ENCODE results near the gene GPR3. TPM values are rescaled to one million over a fixed set of nuclear protein-coding genes. Genes with fewer than 3 reads are reported as not detected.

GPR3 gene
- total and polyA plus RNA-seq, 2 of the 13 experiments (the other 11 are each of a cell fraction or from before 2014, with no cell fraction given) = 1.00 to 2.6 TPM

DNA sequence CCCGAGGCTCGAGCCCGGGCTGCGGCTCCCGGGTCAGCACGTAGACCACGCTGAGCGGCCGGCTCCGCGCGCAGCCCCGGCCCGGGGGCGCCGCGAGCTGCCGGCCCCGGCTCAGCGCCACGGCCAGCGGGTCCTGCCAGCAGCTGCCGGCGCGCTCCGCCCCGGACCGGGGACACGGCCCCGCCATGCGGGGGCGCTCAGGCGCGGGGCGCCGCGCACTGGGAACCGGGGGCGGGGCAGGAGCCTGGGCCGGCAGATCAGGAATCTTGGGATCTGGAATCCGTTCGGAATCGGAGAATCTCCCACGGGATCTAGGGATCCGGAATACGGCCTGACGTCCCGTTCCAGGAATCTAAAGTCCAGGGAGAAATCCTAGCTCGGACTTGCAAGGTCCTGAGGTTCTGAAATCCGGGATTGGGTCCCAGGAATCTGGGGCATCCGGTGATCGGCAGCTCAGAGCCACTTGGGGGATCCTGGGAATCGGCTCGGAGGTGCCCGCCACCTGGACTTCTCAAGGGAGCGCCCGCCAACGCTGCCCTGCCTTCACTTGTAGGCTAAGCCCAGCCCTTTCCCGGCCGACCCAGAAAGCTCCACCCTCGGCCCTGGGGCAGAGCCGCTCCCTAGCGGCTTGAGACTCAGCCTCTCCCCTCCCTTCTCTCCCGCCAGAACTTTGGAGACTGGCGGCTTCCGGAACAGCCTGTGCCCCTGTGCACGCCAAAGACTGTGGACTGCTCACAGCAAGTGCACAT, 25.8 kb upstream of the GPR3 start, which contains the start of gene MAP3K6:
MAP3K6 (minus strand) TSS at position 551 of the 749 bp plus-strand sequence; CDS start at position 187, 364 bp downstream.
- H3K9me3 ChIP-seq (ENCODE audit: low read length) = no peaks in the 10 kb centered on the region
- H3K79me2 ChIP-seq (ENCODE audit: insufficient read depth, low read length) = no peaks in the 10 kb centered on the region
- H2AFZ ChIP-seq (ENCODE audit: low read length) = peak within 1 kb of the TSS; percentile 91
- H3K4me3 ChIP-seq (replicated peaks in 1 of 3; ENCODE audit: insufficient read depth in 1 of 3, low read depth in 2 of 3, low read length in 3 of 3) = peak within 1 kb of the TSS; percentile 64 to 84 (median 84)
- ChIA-PET CTCF (ENCODE audit: low intra/inter-chr PET ratio, low total read pairs) (interaction anchor here (1.1 kb wide), 1 partner anchor 21 kb away, joined by 3 read pairs; no protein-coding TSS in a partner anchor), POLR2A (interaction anchor here (0.8 to 3.2 kb wide), 9 partner anchors 15 to 407 kb away, joined by 3 to 20 read pairs (median 6); partner anchors contain the start of genes FAM76A, IFI6, SLC9A1 and STX12)
- FAIRE-seq (peak; percentile 26), ATAC-seq (peak; percentile 72), DNase-seq (ENCODE audit: low spot score) (no peak)
- H3K4me2 ChIP-seq (ENCODE audit: low read depth, low read length) = peak within 1 kb of the TSS; percentile 84
- intact Hi-C loops (cut with micrococcal nuclease; ENCODE audit: unreplicated experiment) (no loop called here), in situ Hi-C loops (cut with HindIII; ENCODE audit: extremely low pct_ligation_motif_present, low pct_unique_long_range_greater_than_20kb) (no loop called here)
- H3K4me1 ChIP-seq (ENCODE audit: insufficient read depth, low read length) = peaks cover 27% of the 10 kb centered on the region
- H3K36me3 ChIP-seq (replicated peaks in 1 of 2; ENCODE audit: control insufficient read depth in 1 of 2, insufficient read depth in 2 of 2, low read length in 2 of 2) = no peaks in the 10 kb centered on the region
- peaks cover 3 to 16% of the 10 kb centered on the region in 2 experiments; a peak in 3 of 5 replicates for H3K27me3 ChIP-seq (ENCODE audit: control insufficient read depth in 1 of 2, insufficient read depth in 2 of 2, low read length in 2 of 2)
- H4K20me1 ChIP-seq (ENCODE audit: insufficient read depth, low read length) = no peaks in the 10 kb centered on the region
- no TSS peak for BruUV-seq (replicated peaks)
- H3K9ac ChIP-seq (ENCODE audit: insufficient read depth, low read depth, low read length) = peak within 1 kb of the TSS; percentile 66
- H3K27ac ChIP-seq (ENCODE audit: extremely low read length, insufficient read depth, low read length) = peak within 1 kb of the TSS; percentile 33
- WGBS (ENCODE audit: low lambda C conversion rate) = 0% methylated on average over 2 of the region's 67 CpGs
- TF ChIP-seq KLF11 (CRISPR knock-in tag; IDR thresholded peaks at IDR 0.05) (no peak), ZNF264 (CRISPR knock-in tag; IDR thresholded peaks at IDR 0.05) (no peak), ATM (IDR thresholded peaks at IDR 0.05; ENCODE audit: borderline replicate concordance) (no peak), ZKSCAN1 (IDR thresholded peaks at IDR 0.05; ENCODE audit: low read length) (no peak), RORA (CRISPR knock-in tag; IDR thresholded peaks at IDR 0.05) (no peak), ZNF850 (CRISPR knock-in tag; conservative IDR thresholded peaks at IDR 0.05) (no peak), ZNF160 (CRISPR knock-in tag; IDR thresholded peaks at IDR 0.05) (no peak), ZNF777 (CRISPR knock-in tag; IDR thresholded peaks at IDR 0.05) (no peak), ZNF230 (CRISPR knock-in tag; IDR thresholded peaks at IDR 0.05) (no peak), FUBP1 (CRISPR knock-in tag; IDR thresholded peaks at IDR 0.05; ENCODE audit: borderline replicate concordance) (no peak), HOXA5 (CRISPR knock-in tag; IDR thresholded peaks at IDR 0.05) (no peak), ATAD3A (CRISPR knock-in tag; IDR thresholded peaks at IDR 0.05) (no peak), ZFP37 (CRISPR knock-in tag; IDR thresholded peaks at IDR 0.05; ENCODE audit: borderline replicate concordance) (no peak), NFYB (CRISPR knock-in tag; IDR thresholded peaks at IDR 0.05) (no peak), TBL1XR1 (IDR thresholded peaks at IDR 0.05; ENCODE audit: borderline replicate concordance, low read length, partially characterized antibody) (peak; percentile 23), ZNF720 (CRISPR knock-in tag; IDR thresholded peaks at IDR 0.05) (no peak), SPEN (CRISPR knock-in tag; IDR thresholded peaks at IDR 0.05; ENCODE audit: low read depth) (no peak), CC2D1A (CRISPR knock-in tag; IDR thresholded peaks at IDR 0.05) (no peak)
- TF ChIP-seq, protein P1, sequence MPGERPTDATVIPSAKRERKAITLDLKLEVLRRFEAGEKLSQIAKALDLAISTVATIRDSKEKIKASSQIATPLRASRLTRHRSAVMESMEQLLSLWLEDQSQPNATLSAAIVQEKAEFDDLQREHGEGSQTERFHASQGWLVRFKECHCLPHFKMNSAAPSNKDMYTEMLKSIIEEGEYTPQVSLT (CRISPR knock-in tag; IDR thresholded peaks at IDR 0.05; ENCODE audit: borderline replicate concordance, low read depth) = no peak
- TF ChIP-seq, protein P2, sequence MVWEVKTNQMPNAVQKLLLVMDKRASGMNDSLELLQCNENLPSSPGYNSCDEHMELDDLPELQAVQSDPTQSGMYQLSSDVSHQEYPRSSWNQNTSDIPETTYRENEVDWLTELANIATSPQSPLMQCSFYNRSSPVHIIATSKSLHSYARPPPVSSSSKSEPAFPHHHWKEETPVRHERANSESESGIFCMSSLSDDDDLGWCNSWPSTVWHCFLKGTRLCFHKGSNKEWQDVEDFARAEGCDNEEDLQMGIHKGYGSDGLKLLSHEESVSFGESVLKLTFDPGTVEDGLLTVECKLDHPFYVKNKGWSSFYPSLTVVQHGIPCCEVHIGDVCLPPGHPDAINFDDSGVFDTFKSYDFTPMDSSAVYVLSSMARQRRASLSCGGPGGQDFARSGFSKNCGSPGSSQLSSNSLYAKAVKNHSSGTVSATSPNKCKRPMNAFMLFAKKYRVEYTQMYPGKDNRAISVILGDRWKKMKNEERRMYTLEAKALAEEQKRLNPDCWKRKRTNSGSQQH (CRISPR knock-in tag; IDR thresholded peaks at IDR 0.05; ENCODE audit: low read depth) = no peak
- TF ChIP-seq, protein P3, sequence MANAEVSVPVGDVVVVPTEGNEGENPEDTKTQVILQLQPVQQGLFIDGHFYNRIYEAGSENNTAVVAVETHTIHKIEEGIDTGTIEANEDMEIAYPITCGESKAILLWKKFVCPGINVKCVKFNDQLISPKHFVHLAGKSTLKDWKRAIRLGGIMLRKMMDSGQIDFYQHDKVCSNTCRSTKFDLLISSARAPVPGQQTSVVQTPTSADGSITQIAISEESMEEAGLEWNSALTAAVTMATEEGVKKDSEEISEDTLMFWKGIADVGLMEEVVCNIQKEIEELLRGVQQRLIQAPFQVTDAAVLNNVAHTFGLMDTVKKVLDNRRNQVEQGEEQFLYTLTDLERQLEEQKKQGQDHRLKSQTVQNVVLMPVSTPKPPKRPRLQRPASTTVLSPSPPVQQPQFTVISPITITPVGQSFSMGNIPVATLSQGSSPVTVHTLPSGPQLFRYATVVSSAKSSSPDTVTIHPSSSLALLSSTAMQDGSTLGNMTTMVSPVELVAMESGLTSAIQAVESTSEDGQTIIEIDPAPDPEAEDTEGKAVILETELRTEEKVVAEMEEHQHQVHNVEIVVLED (CRISPR knock-in tag; IDR thresholded peaks at IDR 0.05; ENCODE audit: borderline replicate concordance) = peak; percentile 16; the same call in 1 of the 2 replicates
